SH-SY5Y (cell line): Measurements from ENCODE around the gene RBM17.

ENCODE experiments used
- GATA2 ChIP-seq: IDR thresholded peaks from 2 replicates; pipeline ENCODE4 v1.6.1; 2011; ENCODE audit warnings: mild to moderate bottlenecking, low read depth, low read length
- GATA3 ChIP-seq: IDR thresholded peaks from 2 replicates; pipeline ENCODE4 v1.6.1; 2011; ENCODE audit warnings: low read depth, mild to moderate bottlenecking, low read length, moderate library complexity

- TF ChIP-seq GATA2 (no peak), GATA3 (no peak)
These were observed 16.5 kb upstream of the RBM17 start for GRCh38 chr10:6072215-6072934.
